ENCODE data around the gene TLR7.

Gene TLR7

DNA sequence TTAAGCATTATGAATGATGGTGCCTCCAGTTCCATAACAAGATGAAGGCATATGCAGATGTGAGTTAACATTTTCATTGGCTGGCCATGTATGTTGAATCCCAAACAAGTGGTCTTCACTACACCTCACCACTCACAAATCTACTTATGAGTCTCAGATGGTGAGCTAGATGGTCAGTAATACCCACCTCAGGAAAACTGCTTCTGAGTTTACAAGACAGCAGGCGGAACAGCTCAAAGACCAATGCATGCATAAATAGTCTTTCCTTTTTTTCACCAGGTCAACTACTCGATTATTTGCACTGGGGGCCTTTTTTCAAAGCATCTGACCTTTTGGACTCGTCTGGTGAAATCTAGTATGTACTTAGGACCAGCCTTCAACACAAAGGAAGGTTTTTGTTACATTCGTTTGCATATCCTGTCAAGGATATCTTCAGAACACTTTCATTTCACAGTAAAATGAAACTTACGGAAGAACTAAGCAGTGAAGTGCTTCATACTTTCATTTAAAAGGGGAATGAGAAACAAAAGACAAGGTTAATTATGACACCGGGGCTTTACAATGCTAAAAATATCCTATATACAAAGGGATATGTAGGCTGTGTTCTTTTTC lies 23.1 kb upstream of the TLR7 start:
- TF ChIP-seq, protein P1, sequence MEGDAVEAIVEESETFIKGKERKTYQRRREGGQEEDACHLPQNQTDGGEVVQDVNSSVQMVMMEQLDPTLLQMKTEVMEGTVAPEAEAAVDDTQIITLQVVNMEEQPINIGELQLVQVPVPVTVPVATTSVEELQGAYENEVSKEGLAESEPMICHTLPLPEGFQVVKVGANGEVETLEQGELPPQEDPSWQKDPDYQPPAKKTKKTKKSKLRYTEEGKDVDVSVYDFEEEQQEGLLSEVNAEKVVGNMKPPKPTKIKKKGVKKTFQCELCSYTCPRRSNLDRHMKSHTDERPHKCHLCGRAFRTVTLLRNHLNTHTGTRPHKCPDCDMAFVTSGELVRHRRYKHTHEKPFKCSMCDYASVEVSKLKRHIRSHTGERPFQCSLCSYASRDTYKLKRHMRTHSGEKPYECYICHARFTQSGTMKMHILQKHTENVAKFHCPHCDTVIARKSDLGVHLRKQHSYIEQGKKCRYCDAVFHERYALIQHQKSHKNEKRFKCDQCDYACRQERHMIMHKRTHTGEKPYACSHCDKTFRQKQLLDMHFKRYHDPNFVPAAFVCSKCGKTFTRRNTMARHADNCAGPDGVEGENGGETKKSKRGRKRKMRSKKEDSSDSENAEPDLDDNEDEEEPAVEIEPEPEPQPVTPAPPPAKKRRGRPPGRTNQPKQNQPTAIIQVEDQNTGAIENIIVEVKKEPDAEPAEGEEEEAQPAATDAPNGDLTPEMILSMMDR (IDR thresholded peaks at IDR 0.05): no peak

DNA sequence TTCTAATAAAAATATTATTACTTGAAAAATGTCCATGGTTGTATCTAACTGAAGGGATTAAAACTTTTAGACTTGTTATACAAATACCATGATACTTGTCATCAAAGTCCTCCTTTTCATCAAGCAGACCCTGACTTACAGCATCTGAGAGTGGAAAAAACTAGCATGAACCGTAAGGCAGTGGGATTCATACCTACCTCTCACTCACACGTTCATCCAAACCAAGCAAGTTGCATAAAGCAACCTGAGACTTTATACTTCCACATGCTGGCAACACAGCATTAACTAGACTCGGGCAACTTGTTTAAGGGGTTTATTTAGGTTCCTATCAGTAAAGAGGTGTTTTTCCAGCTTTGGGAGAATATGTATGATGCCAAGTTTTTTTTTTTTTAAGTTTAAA lies 22.6 kb upstream of the TLR7 start:
- TF ChIP-seq, protein P1 (IDR thresholded peaks at IDR 0.05): no peak

DNA sequence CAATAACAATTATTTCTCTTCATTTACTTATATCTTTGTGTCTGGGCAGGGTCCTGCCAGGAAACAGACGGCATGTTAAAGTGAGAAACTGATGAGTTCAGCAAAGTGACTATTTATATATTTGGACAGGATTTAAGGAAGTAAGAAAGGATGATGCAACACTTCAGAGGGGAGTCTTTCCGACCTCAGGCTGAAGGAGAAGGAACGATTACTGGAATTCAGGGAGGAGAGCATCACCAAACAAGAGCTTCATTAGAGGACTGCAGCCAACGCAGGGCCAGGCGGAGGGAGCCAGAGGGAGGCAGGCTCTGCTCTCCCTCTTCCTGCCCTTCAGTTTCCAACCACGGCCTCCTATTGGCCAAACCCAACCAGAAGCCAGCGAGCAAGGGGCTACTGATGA lies 1.5 kb upstream of the TLR7 start:
- TF ChIP-seq, protein P1 (IDR thresholded peaks at IDR 0.05): no peak

DNA sequence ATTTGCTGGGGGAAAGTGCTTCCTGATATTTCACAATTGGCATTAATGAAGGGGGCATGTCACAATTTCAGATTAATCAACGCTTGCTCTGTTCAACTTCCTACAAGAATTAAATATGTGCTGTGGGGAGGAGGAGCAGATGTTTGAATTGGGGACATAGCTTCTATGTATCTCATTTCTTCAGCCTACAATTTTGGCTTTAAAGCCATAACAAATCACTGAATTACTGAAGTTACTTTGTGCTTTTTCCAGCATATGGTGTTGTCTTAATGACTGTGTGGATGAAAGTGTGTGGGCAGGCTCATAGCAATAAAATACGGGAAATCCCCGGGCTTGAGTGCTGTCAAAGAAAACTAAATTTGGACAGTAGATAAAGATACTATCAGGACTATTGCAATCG lies 813 bp downstream of the TLR7 start:
- TF ChIP-seq, protein P1 (IDR thresholded peaks at IDR 0.05): no peak

DNA sequence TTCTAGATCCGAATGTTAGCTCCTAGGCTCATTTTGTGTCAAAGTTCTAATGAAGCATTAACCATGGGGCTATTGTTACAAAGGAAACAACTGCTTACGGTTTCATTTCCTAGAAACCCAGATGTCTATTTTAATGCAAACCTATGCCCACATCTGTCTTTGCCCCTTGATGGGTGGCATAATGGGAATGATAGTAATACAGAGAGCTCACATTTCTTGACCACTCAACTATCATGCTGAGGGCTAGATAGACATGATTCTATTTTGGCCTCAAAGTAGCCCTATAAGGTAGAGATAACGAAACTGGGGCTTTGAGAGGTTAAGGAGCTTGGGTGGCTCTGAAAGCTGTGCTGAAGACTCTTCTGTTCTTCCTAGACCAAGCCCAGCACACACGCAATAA lies 1.9 kb downstream of the TLR7 start:
- TF ChIP-seq, protein P1 (IDR thresholded peaks at IDR 0.05): no peak

DNA sequence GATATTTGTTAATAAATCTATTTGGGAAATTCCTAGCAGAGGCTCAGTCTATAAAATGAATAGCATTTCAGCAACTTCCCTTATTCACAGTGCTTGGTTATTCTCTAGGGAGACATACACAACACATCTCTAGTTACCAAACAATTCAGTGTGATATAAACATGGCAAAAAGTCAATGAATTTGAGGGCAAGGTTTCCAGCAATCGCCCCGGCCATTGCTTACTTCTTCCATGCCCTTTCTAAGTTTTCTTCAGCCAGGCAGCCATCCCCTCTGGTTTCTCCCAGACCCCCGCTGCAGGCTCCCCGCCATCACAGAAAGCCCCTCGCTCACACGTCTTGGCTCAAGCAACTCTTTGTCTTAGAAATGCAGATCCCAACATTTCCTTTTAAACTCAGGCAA lies 4.4 kb downstream of the TLR7 start:
- TF ChIP-seq, protein P1 (IDR thresholded peaks at IDR 0.05): no peak

DNA sequence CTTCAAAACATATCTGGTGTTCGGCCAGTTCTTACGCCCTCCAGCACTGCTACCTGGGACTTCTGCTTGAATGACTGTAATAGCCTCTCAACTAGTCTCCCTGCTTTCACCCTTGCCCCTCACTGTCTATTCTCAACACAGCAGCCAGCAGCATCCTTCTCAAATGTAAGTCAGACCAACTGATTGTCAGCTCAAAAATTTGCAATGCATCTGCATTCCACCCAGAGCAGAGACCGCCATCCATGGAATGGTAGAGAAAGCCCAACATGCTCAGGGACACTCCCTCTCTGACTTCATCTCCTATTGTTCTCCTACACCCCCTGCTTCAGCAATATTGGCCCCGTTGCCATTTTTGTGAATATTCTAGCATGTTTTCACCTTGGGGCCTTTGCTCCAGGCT lies 5.9 kb downstream of the TLR7 start:
- TF ChIP-seq, protein P1 (IDR thresholded peaks at IDR 0.05): no peak

DNA sequence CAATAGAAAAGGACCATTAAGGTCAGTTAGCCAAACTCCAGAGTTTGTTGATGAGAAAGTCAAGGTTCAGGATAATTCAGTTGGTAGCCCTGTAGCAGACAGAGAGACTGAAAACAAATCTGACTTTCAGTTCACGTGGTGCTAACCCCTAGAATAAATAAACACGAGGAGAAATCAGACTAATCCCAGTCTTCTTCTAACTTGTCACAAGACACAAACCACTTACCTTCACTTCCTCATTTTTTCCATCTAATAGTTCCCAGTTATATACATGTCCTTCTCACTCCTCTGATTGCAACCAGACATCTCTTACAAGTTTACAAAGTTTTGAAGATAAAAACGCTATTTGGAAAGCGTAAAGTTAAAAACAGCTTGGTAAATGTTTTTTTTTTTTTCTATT lies 7.7 kb downstream of the TLR7 start:
- TF ChIP-seq, protein P1 (IDR thresholded peaks at IDR 0.05): no peak
